Astrocyte (in vitro differentiated cells and primary cell): ENCODE data around the gene SLC6A20. TPM values are rescaled to one million over a fixed set of nuclear protein-coding genes. Genes with fewer than 3 reads are reported as not detected.

ENCODE experiments used
- DNase-seq: peaks from one replicate; pipeline ENCODE4 v3.0.0-alpha.2; 2010; ENCODE audit warnings: low read depth
- FAIRE-seq: peaks from 2 replicates; lab custom pipeline; 2011; peaks lifted over from hg19 to GRCh38; lab: Jason Lieb, UNC
- H2AFZ ChIP-seq: 2 replicates; pipeline ENCODE4 v1.6.0; 2012; ENCODE audit warnings: low read depth, low read length, inconsistent platforms
- H3K27ac ChIP-seq: 2 replicates; pipeline ENCODE4 v1.5.1; 2011; ENCODE audit warnings: low read depth, low read length, inconsistent platforms
- H3K27me3 ChIP-seq: 2 replicates; pipeline ENCODE4 v1.6.0; 2011; ENCODE audit warnings: low read length, inconsistent platforms; ENCODE audit not compliant: insufficient read depth
- H3K36me3 ChIP-seq: 2 replicates; pipeline ENCODE4 v1.5.1; 2011; ENCODE audit warnings: low read length, inconsistent platforms; ENCODE audit not compliant: insufficient read depth
- H3K4me1 ChIP-seq: 2 replicates; pipeline ENCODE4 v1.5.1; 2011; ENCODE audit warnings: low read length, inconsistent platforms; ENCODE audit not compliant: insufficient read depth
- H3K4me2 ChIP-seq: 2 replicates; pipeline ENCODE4 v1.6.0; 2012; ENCODE audit warnings: low read length, inconsistent platforms
- H3K4me3 ChIP-seq: 2 replicates; pipeline ENCODE4 v1.5.1; 2011; ENCODE audit warnings: low read depth, mild to moderate bottlenecking, low read length, inconsistent platforms; ENCODE audit not compliant: insufficient read depth
- H3K79me2 ChIP-seq: 2 replicates; pipeline ENCODE4 v1.6.0; 2012; ENCODE audit warnings: mild to moderate bottlenecking, low read length, inconsistent platforms; ENCODE audit not compliant: insufficient read depth
- H3K9ac ChIP-seq: 2 replicates; pipeline ENCODE4 v1.6.0; 2012; ENCODE audit warnings: mild to moderate bottlenecking, low read length, inconsistent platforms
- H3K9me3 ChIP-seq: 2 replicates; pipeline ENCODE4 v1.5.1; 2012; ENCODE audit warnings: low read depth, mild to moderate bottlenecking, low read length, inconsistent platforms; ENCODE audit not compliant: insufficient read depth
- H4K20me1 ChIP-seq: 2 replicates; pipeline ENCODE4 v1.6.0; 2012; ENCODE audit warnings: low read length, inconsistent platforms; ENCODE audit not compliant: insufficient read depth
- H3K27ac Mint-ChIP-seq: one replicate; pipeline ENCODE4 v1.8.0; 2021; ENCODE audit warnings: mild to moderate bottlenecking, mixed read lengths; ENCODE audit not compliant: unreplicated experiment
- H3K27me3 Mint-ChIP-seq: one replicate; pipeline ENCODE4 v1.8.0; 2021; ENCODE audit warnings: low read depth, mixed read lengths; ENCODE audit not compliant: unreplicated experiment
- H3K36me3 Mint-ChIP-seq: one replicate; pipeline ENCODE4 v1.8.0; 2021; ENCODE audit warnings: low read depth, mixed read lengths; ENCODE audit not compliant: unreplicated experiment
- H3K4me1 Mint-ChIP-seq: one replicate; pipeline ENCODE4 v1.8.0; 2021; ENCODE audit warnings: low read depth, mixed read lengths; ENCODE audit not compliant: unreplicated experiment
- H3K4me3 Mint-ChIP-seq: one replicate; pipeline ENCODE4 v1.8.0; 2021; ENCODE audit warnings: mild to moderate bottlenecking, moderate library complexity, mixed read lengths; ENCODE audit not compliant: unreplicated experiment
- H3K9me3 Mint-ChIP-seq: one replicate; pipeline ENCODE4 v1.8.0; 2021; ENCODE audit warnings: mild to moderate bottlenecking, mixed read lengths; ENCODE audit not compliant: unreplicated experiment
- CTCF ChIP-seq: IDR thresholded peaks from 2 replicates; pipeline ENCODE4 v1.5.1; 2011; ENCODE audit warnings: low read depth, mild to moderate bottlenecking, inconsistent platforms, low read length, moderate library complexity; ENCODE audit not compliant: insufficient read depth
- EZH2 ChIP-seq: IDR thresholded peaks from 2 replicates; pipeline ENCODE4 v1.6.1; 2012; ENCODE audit warnings: mild to moderate bottlenecking, low read length, inconsistent platforms; ENCODE audit not compliant: insufficient read depth
- total RNA-seq: library from RNA; stranded (reverse); gene quantifications from 2 replicates; pipeline ENCODE4 v1.2.1, GENCODE V29; 2021

Gene SLC6A20
- total RNA-seq, 1 donor from 2014 or later, result not detected

- no peaks in the 10 kb centered on the region for H4K20me1 ChIP-seq
- H3K36me3 ChIP-seq, result peaks cover 28% of the 10 kb centered on the region
- no peaks in the 10 kb centered on the region for H3K79me2 ChIP-seq
- no peak overlapping the region for H3K4me3 Mint-ChIP-seq
- no peaks in the 10 kb centered on the region for H3K4me1 ChIP-seq
- no peak overlapping the region for H3K4me2 ChIP-seq
- H3K27me3 ChIP-seq, result no peaks in the 10 kb centered on the region
- no peaks in the 10 kb centered on the region for H3K27me3 Mint-ChIP-seq
- no peak overlapping the region for H2AFZ ChIP-seq
- FAIRE-seq (no peak), DNase-seq (no peak)
- H3K27ac Mint-ChIP-seq, result no peak overlapping the region
- no peaks in the 10 kb centered on the region for H3K9me3 ChIP-seq
- H3K36me3 Mint-ChIP-seq, result peaks cover 7% of the 10 kb centered on the region
- H3K4me3 ChIP-seq, result no peak overlapping the region
- H3K9ac ChIP-seq, result no peak overlapping the region
- H3K9me3 Mint-ChIP-seq, result no peaks in the 10 kb centered on the region
- no peaks in the 10 kb centered on the region for H3K4me1 Mint-ChIP-seq
- no peak overlapping the region for H3K27ac ChIP-seq
- TF ChIP-seq EZH2 (no peak), CTCF (no peak)
Measured at GRCh38 chr3:45832699-45833098, 36.4 kb upstream of the SLC6A20 start.

GRCh38 chr3:45830121-45830520 lies 33.8 kb upstream of the SLC6A20 start:
- TF ChIP-seq CTCF, result no peak
- TF ChIP-seq EZH2, result no peak
- no peaks in the 10 kb centered on the region for H3K27me3 Mint-ChIP-seq
- no peak overlapping the region for H3K4me3 Mint-ChIP-seq
- DNase-seq, result no peak
- H3K27ac ChIP-seq, result no peak overlapping the region
- H2AFZ ChIP-seq, result no peak overlapping the region
- H3K36me3 Mint-ChIP-seq, result peaks cover 8% of the 10 kb centered on the region
- H3K9me3 ChIP-seq, result no peaks in the 10 kb centered on the region
- no peak overlapping the region for H3K27ac Mint-ChIP-seq
- H3K36me3 ChIP-seq, result peaks cover 30% of the 10 kb centered on the region
- no peak overlapping the region for H3K4me3 ChIP-seq
- no peaks in the 10 kb centered on the region for H3K4me1 Mint-ChIP-seq
- no peak overlapping the region for H3K4me2 ChIP-seq
- no peaks in the 10 kb centered on the region for H3K27me3 ChIP-seq
- no peak overlapping the region for H3K9ac ChIP-seq
- H3K79me2 ChIP-seq, result no peaks in the 10 kb centered on the region
- H4K20me1 ChIP-seq, result no peaks in the 10 kb centered on the region
- no peaks in the 10 kb centered on the region for H3K9me3 Mint-ChIP-seq
- no peaks in the 10 kb centered on the region for H3K4me1 ChIP-seq
- FAIRE-seq, result no peak

- Histone ChIP-seq H3K9ac (no peak overlapping the region), H4K20me1 (no peaks in the 10 kb centered on the region), H3K79me2 (no peaks in the 10 kb centered on the region), H3K4me1 (no peaks in the 10 kb centered on the region), H3K9me3 (no peaks in the 10 kb centered on the region), H3K4me2 (no peak overlapping the region), H3K36me3 (peaks cover 21% of the 10 kb centered on the region), H3K27me3 (no peaks in the 10 kb centered on the region), H2AFZ (no peak overlapping the region), H3K27ac (no peak overlapping the region), H3K4me3 (no peak overlapping the region)
- no peak for TF ChIP-seq EZH2
- no peak for TF ChIP-seq CTCF
- Mint-ChIP-seq H3K4me1 (no peaks in the 10 kb centered on the region), H3K4me3 (no peak overlapping the region), H3K27ac (no peak overlapping the region), H3K27me3 (no peaks in the 10 kb centered on the region), H3K9me3 (no peaks in the 10 kb centered on the region), H3K36me3 (peaks cover 8% of the 10 kb centered on the region)
- DNase-seq (no peak), FAIRE-seq (no peak)
Measured at GRCh38 chr3:45826908-45827307, 30.6 kb upstream of the SLC6A20 start.
